HepG2 (cell line): ENCODE measurements around the gene CEP83. TPM values are rescaled to one million over a fixed set of nuclear protein-coding genes. Genes with fewer than 3 reads are reported as not detected.
A peak's percentile ranks its signal among the peaks of the same experiment; 100 is the strongest.

ENCODE experiments used
- ATM ChIP-seq: fragments of 450-650 bp; IDR thresholded peaks from 2 replicates; pipeline ENCODE4 v1.7.1; 2017; ENCODE audit warnings: mild to moderate bottlenecking, borderline replicate concordance
- JUN ChIP-seq: sonication (generic); formaldehyde crosslinking; IDR thresholded peaks from 2 replicates; pipeline ENCODE4 v1.4.0; 2020; ENCODE audit warnings: mild to moderate bottlenecking, missing genetic modification reagents
- KDM2A ChIP-seq: sonication (generic); formaldehyde crosslinking; IDR thresholded peaks from 2 replicates; pipeline ENCODE4 v1.4.0; 2020; ENCODE audit warnings: low read depth, missing genetic modification reagents, borderline replicate concordance
- MAFK ChIP-seq, 2 experiments: IDR thresholded peaks in 1 of 2; conservative IDR thresholded peaks in 1 of 2; 2 replicates each; pipeline ENCODE4 v1.6.1; 2011; ENCODE audit warnings: improper control_type of control experiment in 2 of 2, low read length in 2 of 2
- NCOA1 ChIP-seq: sonication (generic); formaldehyde crosslinking; IDR thresholded peaks from 2 replicates; pipeline ENCODE4 v1.9.0; 2021; ENCODE audit warnings: missing genetic modification reagents
- PAX8 ChIP-seq: sonication (generic); formaldehyde crosslinking; IDR thresholded peaks from 2 replicates; pipeline ENCODE4 v1.8.0; 2022; ENCODE audit warnings: mild to moderate bottlenecking, missing genetic modification reagents, borderline replicate concordance
- REST ChIP-seq, 2 experiments: IDR thresholded peaks; 2 replicates each; pipeline ENCODE4 v1.6.1; 2011 to 2012; ENCODE audit warnings: low read length in 2 of 2, borderline replicate concordance in 1 of 2, low read depth in 1 of 2, mild to moderate bottlenecking in 1 of 2, moderate library complexity in 1 of 2
- RFX1 ChIP-seq: fragments of 450-650 bp; IDR thresholded peaks from 2 replicates; pipeline ENCODE4 v1.6.1; 2017
- RFX3 ChIP-seq: IDR thresholded peaks from 2 replicates; pipeline ENCODE4 v1.6.1; 2016; ENCODE audit warnings: missing biosample characterization, missing genetic modification reagents
- ZNF343 ChIP-seq: sonication (generic); formaldehyde crosslinking; IDR thresholded peaks from 2 replicates; pipeline ENCODE4 v1.4.0; 2020; ENCODE audit warnings: mild to moderate bottlenecking, missing genetic modification reagents
- ZNF383 ChIP-seq: sonication (generic); formaldehyde crosslinking; IDR thresholded peaks from 2 replicates; pipeline ENCODE4 v1.4.0; 2020; ENCODE audit warnings: missing genetic modification reagents, mild to moderate bottlenecking, borderline replicate concordance
- ZNF691 ChIP-seq: sonication (generic); formaldehyde crosslinking; IDR thresholded peaks from 2 replicates; pipeline ENCODE4 v1.4.0; 2020; ENCODE audit warnings: missing genetic modification reagents, low read depth, mild to moderate bottlenecking, borderline replicate concordance
- ZNF761 ChIP-seq: sonication (generic); formaldehyde crosslinking; conservative IDR thresholded peaks from 2 replicates; pipeline ENCODE4 v1.4.0; 2020; ENCODE audit warnings: mild to moderate bottlenecking, missing genetic modification reagents
- ZNF766 ChIP-seq: sonication (generic); formaldehyde crosslinking; IDR thresholded peaks from 2 replicates; pipeline ENCODE4 v1.5.0; 2020; ENCODE audit warnings: missing genetic modification reagents, borderline replicate concordance
- ZSCAN5A ChIP-seq: sonication (generic); formaldehyde crosslinking; IDR thresholded peaks from 2 replicates; pipeline ENCODE4 v1.8.0; 2022; ENCODE audit warnings: mild to moderate bottlenecking, missing genetic modification reagents, borderline replicate concordance
- ZZZ3 ChIP-seq: sonication (generic); formaldehyde crosslinking; IDR thresholded peaks from 2 replicates; pipeline ENCODE4 v1.4.0; 2020; ENCODE audit warnings: missing genetic modification reagents, mild to moderate bottlenecking, borderline replicate concordance
- polyA plus RNA-seq, 8 experiments: library from polyadenylated mRNA; depleted of rRNA in 3 of 8; stranded (reverse) in 7 of 8; unstranded in 1 of 8; fragments of >200 nt; fragmentation: Illumina TruSeq in 4 of 8; extraction: Trizol in 4 of 8; gene quantifications; 2 replicates each; pipeline versions ENCODE4 v1.2.1 to v1.2.3, GENCODE V29; 2011 to 2016; ENCODE audit warnings: low read depth in 4 of 8, missing spikeins in 1 of 8, mixed read lengths in 1 of 8; ENCODE audit not compliant: insufficient read depth in 1 of 8
- total RNA-seq, 5 experiments: library from RNA; depleted of rRNA; stranded (reverse); fragments of >200 nt; fragmentation: Illumina TruSeq; extraction: Trizol; gene quantifications; 2 replicates each; pipeline ENCODE4 v1.2.3, GENCODE V29; 2016; ENCODE audit warnings: low read depth in 1 of 5

The CEP83 gene
- total and polyA plus RNA-seq, 2 of the 13 experiments (the other 11 are each of a cell fraction or from before 2014, with no cell fraction given): 6.2 to 19.2 TPM

- no peak for TF ChIP-seq KDM2A
- 0 out of 2 replicates have a peak, but pooled peaks have one; percentile 62 for TF ChIP-seq JUN (CRISPR knock-in tag)
- TF ChIP-seq ZNF691 (CRISPR knock-in tag): 0 out of 2 replicates have a peak, but pooled peaks have one; percentile 31
- TF ChIP-seq NCOA1 (CRISPR knock-in tag): 0 out of 2 replicates have a peak, but pooled peaks have one; percentile 20
- TF ChIP-seq ATM: no peak
- peak; percentile 54; the same call in 1 of the 2 replicates for TF ChIP-seq RFX3 (CRISPR knock-in tag)
- no peak for TF ChIP-seq ZNF766
- TF ChIP-seq RFX1: peak; percentile 34; the same call in 1 of the 2 replicates
- 0 out of 2 replicates have a peak, but pooled peaks have one; percentile 79 for TF ChIP-seq ZNF383 (CRISPR knock-in tag)
- no peak for TF ChIP-seq REST (IDR thresholded peaks at IDR 0.05; ENCODE audit: borderline replicate concordance in 1 of 2, low read depth in 1 of 2, low read length in 2 of 2)
- peak; percentile 60; the same call in 1 of the 2 replicates for TF ChIP-seq ZNF761 (CRISPR knock-in tag)
- TF ChIP-seq ZZZ3 (CRISPR knock-in tag): peak; percentile 17; the same call in 1 of the 2 replicates
- TF ChIP-seq PAX8 (CRISPR knock-in tag): 0 out of 2 replicates have a peak, but pooled peaks have one; percentile 67
- peak; percentile 58; the same call in 1 of the 2 replicates for TF ChIP-seq ZNF343 (CRISPR knock-in tag)
- no peak for TF ChIP-seq MAFK (conservative IDR thresholded peaks at IDR 0.05 in 1 of 2, IDR thresholded peaks at IDR 0.05 in 1 of 2; ENCODE audit: low read length in 2 of 2)
- TF ChIP-seq ZSCAN5A: no peak
These were observed 565 bp downstream of the CEP83 start (continued) for GRCh38 chr12:94458877-94459727.
